Mesendoderm (in vitro differentiated cells): Measurements from ENCODE around the gene MESD.

Source experiments
- DNase-seq: peaks from one replicate; pipeline ENCODE4 v3.0.0; 2013
- H2AK5ac ChIP-seq: 2 replicates; pipeline ENCODE4 v1.6.1; 2013; ENCODE audit warnings: low read length, inconsistent platforms
- H2BK120ac ChIP-seq: 2 replicates; pipeline ENCODE4 v1.6.1; 2013; ENCODE audit warnings: low read depth, mild to moderate bottlenecking, low read length, moderate library complexity, mixed read lengths
- H2BK15ac ChIP-seq: replicated peaks from 2 replicates; pipeline ENCODE4 v1.6.1; 2013; ENCODE audit warnings: low read depth, mild to moderate bottlenecking, moderate library complexity
- H2BK5ac ChIP-seq: 2 replicates; pipeline ENCODE4 v1.6.1; 2013; ENCODE audit warnings: low read length, inconsistent platforms
- H3K18ac ChIP-seq: 2 replicates; pipeline ENCODE4 v1.6.1; 2013; ENCODE audit warnings: mild to moderate bottlenecking, low read length, mixed read lengths
- H3K23ac ChIP-seq: one replicate; pipeline ENCODE4 v1.6.1; 2013; ENCODE audit warnings: low read length
- H3K27ac ChIP-seq: 2 replicates; pipeline ENCODE4 v1.5.1; 2013; ENCODE audit warnings: low read depth, mild to moderate bottlenecking, inconsistent platforms, low read length, moderate library complexity
- H3K27me3 ChIP-seq: 2 replicates; pipeline ENCODE4 v1.6.1; 2013; ENCODE audit warnings: low read length, control low read depth, mild to moderate bottlenecking, inconsistent platforms; ENCODE audit not compliant: insufficient read depth, poor library complexity
- H3K36me3 ChIP-seq: 2 replicates; pipeline ENCODE4 v1.6.1; 2013; ENCODE audit warnings: low read length, inconsistent platforms; ENCODE audit not compliant: control insufficient read depth, insufficient read depth
- H3K4ac ChIP-seq: one replicate; pipeline ENCODE4 v1.6.1; 2013; ENCODE audit warnings: low read depth, mild to moderate bottlenecking, low read length, moderate library complexity
- H3K4me1 ChIP-seq: 2 replicates; pipeline ENCODE4 v1.6.1; 2013; ENCODE audit warnings: low read depth, low read length, inconsistent platforms; ENCODE audit not compliant: control insufficient read depth
- H3K4me2 ChIP-seq: 2 replicates; pipeline ENCODE4 v1.6.1; 2013; ENCODE audit warnings: low read length
- H3K4me3 ChIP-seq: 2 replicates; pipeline ENCODE4 v1.5.1; 2013; ENCODE audit warnings: mild to moderate bottlenecking, low read length
- H3K56ac ChIP-seq: one replicate; pipeline ENCODE4 v1.6.1; 2013; ENCODE audit warnings: low read length
- H3K79me1 ChIP-seq: 2 replicates; pipeline ENCODE4 v1.6.1; 2013; ENCODE audit warnings: low read length, inconsistent platforms
- H3K79me2 ChIP-seq: 2 replicates; pipeline ENCODE4 v1.6.1; 2013; ENCODE audit warnings: mild to moderate bottlenecking, low read length; ENCODE audit not compliant: control insufficient read depth, insufficient read depth
- H3K9ac ChIP-seq: 2 replicates; pipeline ENCODE4 v1.6.1; 2013; ENCODE audit warnings: low read length, inconsistent platforms
- H4K5ac ChIP-seq: one replicate; pipeline ENCODE4 v1.6.1; 2013; ENCODE audit warnings: low read length
- H4K8ac ChIP-seq: one replicate; pipeline ENCODE4 v1.6.1; 2013; ENCODE audit warnings: low read depth, mild to moderate bottlenecking, control low read depth, low read length, moderate library complexity
- WGBS: extraction: QIAGEN DNeasy Blood & Tissue Kit; methylation state at CpG from one replicate; pipeline ENCODE4 v1.1.7; 2013; ENCODE audit warnings: low lambda C conversion rate, missing lambda C conversion rate; ENCODE audit not compliant: insufficient coverage; ENCODE audit errors: extremely low coverage; 5-methylcytosine and 5-hydroxymethylcytosine counted together

MESD gene

GRCh38 chr15:80942746-80943565, 46.7 kb downstream of the MESD start:
- no peaks in the 10 kb centered on the region for H3K36me3 ChIP-seq
- no peak for DNase-seq
- no peak overlapping the region for H2AK5ac ChIP-seq
- H2BK15ac ChIP-seq = no peak overlapping the region
- no peaks in the 10 kb centered on the region for H3K27me3 ChIP-seq
- no peak overlapping the region for H3K56ac ChIP-seq
- H4K8ac ChIP-seq = no peak overlapping the region
- no CpG with 5 or more reads among the region's 16 CpGs for WGBS
- no peaks in the 10 kb centered on the region for H3K79me2 ChIP-seq
- H3K4me2 ChIP-seq = no peak overlapping the region
- no peak overlapping the region for H2BK120ac ChIP-seq
- H3K18ac ChIP-seq = no peak overlapping the region
- no peak overlapping the region for H3K4ac ChIP-seq
- H3K4me3 ChIP-seq = no peak overlapping the region
- H3K9ac ChIP-seq = no peak overlapping the region
- no peaks in the 10 kb centered on the region for H3K79me1 ChIP-seq
- no peak overlapping the region for H3K23ac ChIP-seq
- H4K5ac ChIP-seq = no peak overlapping the region
- no peak overlapping the region for H2BK5ac ChIP-seq
- H3K27ac ChIP-seq = no peak overlapping the region
- H3K4me1 ChIP-seq = no peaks in the 10 kb centered on the region

DNA sequence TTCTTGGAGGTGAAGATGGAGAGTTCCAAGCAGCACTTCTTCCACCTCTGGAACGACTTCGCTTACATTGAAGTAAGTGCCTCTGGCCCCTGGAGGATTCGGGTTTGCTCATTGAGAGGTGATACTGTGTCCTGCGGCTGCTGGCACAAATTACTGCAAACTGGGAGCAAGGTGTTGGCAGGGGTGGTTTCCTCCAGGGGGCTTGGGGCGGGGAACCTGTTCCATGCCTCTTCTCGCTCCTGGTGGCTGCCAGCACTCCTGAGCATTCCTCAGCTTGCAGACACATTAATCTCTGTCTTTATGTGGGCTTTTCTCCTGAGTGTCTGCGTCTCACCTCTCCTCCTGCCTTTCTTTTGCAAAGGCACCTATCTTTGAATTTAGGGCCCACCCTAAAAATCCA, 47.4 kb downstream of the MESD start:
- no peak overlapping the region for H2BK120ac ChIP-seq
- no peak overlapping the region for H3K56ac ChIP-seq
- H3K36me3 ChIP-seq = no peaks in the 10 kb centered on the region
- H4K5ac ChIP-seq = no peak overlapping the region
- no peak overlapping the region for H3K27ac ChIP-seq
- H3K4me1 ChIP-seq = no peaks in the 10 kb centered on the region
- H2BK5ac ChIP-seq = no peak overlapping the region
- no peak for DNase-seq
- no peak overlapping the region for H3K4me2 ChIP-seq
- H3K9ac ChIP-seq = no peak overlapping the region
- no peak overlapping the region for H3K4me3 ChIP-seq
- H3K23ac ChIP-seq = no peak overlapping the region
- no peak overlapping the region for H3K18ac ChIP-seq
- H3K79me2 ChIP-seq = no peaks in the 10 kb centered on the region
- no CpG with 5 or more reads among the region's 7 CpGs for WGBS
- H4K8ac ChIP-seq = no peak overlapping the region
- H2AK5ac ChIP-seq = no peak overlapping the region
- H3K4ac ChIP-seq = no peak overlapping the region
- H2BK15ac ChIP-seq = no peak overlapping the region
- H3K79me1 ChIP-seq = no peaks in the 10 kb centered on the region
- no peaks in the 10 kb centered on the region for H3K27me3 ChIP-seq

- Histone ChIP-seq H3K27ac (no peak overlapping the region), H3K4me2 (no peak overlapping the region), H3K27me3 (no peaks in the 10 kb centered on the region), H3K18ac (no peak overlapping the region), H4K5ac (no peak overlapping the region), H3K4me1 (no peaks in the 10 kb centered on the region), H3K4ac (no peak overlapping the region), H4K8ac (no peak overlapping the region), H2BK5ac (no peak overlapping the region), H3K4me3 (no peak overlapping the region), H3K79me1 (no peaks in the 10 kb centered on the region), H2BK15ac (no peak overlapping the region), H3K9ac (no peak overlapping the region), H3K79me2 (no peaks in the 10 kb centered on the region), H3K56ac (no peak overlapping the region), H3K36me3 (no peaks in the 10 kb centered on the region), H3K23ac (no peak overlapping the region), H2BK120ac (no peak overlapping the region), H2AK5ac (no peak overlapping the region)
- DNase-seq = no peak
- whole genome bisulfite sequencing = no CpG with 5 or more reads among the region's 6 CpGs
Measured at GRCh38 chr15:80940851-80941250, 48.8 kb downstream of the MESD start.

DNA sequence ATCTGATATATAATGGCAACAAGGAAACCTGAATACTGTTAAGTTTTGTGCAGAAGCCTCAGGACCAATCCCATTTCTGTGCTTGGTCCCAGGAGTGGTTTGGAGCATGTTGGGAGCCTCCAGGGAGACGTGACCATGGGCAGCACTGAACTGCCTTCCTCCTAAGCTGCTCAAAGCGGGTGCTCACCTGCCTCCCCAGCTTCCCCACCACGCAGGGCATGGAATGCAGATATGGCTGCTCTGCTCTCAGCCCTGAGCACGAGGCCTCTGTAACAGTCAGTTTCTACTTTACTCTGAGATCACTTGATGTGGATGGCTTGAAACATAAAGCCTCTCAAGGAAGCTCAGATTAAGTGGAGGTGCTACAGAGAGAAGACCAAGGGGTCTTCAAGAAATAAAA, 49.3 kb downstream of the MESD start:
- Histone ChIP-seq H3K9ac (no peak overlapping the region), H4K8ac (no peak overlapping the region), H3K4me3 (no peak overlapping the region), H2BK120ac (no peak overlapping the region), H3K18ac (no peak overlapping the region), H2BK15ac (no peak overlapping the region), H3K79me2 (no peaks in the 10 kb centered on the region), H4K5ac (no peak overlapping the region), H3K23ac (no peak overlapping the region), H3K27me3 (no peaks in the 10 kb centered on the region), H3K4ac (no peak overlapping the region), H3K79me1 (no peaks in the 10 kb centered on the region), H2BK5ac (no peak overlapping the region), H3K4me1 (peaks cover 1% of the 10 kb centered on the region), H3K56ac (no peak overlapping the region), H2AK5ac (no peak overlapping the region), H3K36me3 (no peaks in the 10 kb centered on the region), H3K4me2 (no peak overlapping the region), H3K27ac (no peak overlapping the region)
- no peak for DNase-seq
- WGBS = no CpG with 5 or more reads among the region's 4 CpGs

DNA sequence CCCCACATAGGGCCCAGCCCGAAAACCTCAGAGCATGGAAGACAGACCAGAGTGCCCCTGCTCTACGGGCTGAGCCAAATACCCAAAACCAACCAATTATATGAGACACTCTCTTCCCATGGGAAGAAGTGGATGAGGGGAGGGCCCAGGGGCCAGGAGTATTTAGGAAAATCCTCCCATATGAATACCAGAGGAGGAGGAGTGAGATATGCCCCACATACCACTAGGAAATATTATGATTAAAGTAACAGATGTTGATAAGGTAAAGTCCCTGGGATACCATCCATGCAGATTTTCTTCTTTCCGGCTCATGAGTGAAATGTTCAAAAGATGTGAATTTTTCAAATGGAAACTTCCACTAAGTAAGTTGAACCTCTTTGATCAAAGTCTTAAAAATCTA, 50.4 kb downstream of the MESD start:
- Histone ChIP-seq H3K4ac (no peak overlapping the region), H3K4me3 (no peak overlapping the region), H3K27ac (no peak overlapping the region), H2BK120ac (no peak overlapping the region), H3K9ac (no peak overlapping the region), H3K4me2 (no peak overlapping the region), H3K79me2 (no peaks in the 10 kb centered on the region), H3K27me3 (no peaks in the 10 kb centered on the region), H3K56ac (no peak overlapping the region), H3K4me1 (peaks cover 10% of the 10 kb centered on the region), H2AK5ac (no peak overlapping the region), H3K18ac (no peak overlapping the region), H3K79me1 (no peaks in the 10 kb centered on the region), H3K36me3 (no peaks in the 10 kb centered on the region), H2BK15ac (no peak overlapping the region), H2BK5ac (no peak overlapping the region), H3K23ac (no peak overlapping the region), H4K8ac (no peak overlapping the region), H4K5ac (no peak overlapping the region)
- no peak for DNase-seq
- WGBS = no CpG with 5 or more reads among the region's 3 CpGs

DNA sequence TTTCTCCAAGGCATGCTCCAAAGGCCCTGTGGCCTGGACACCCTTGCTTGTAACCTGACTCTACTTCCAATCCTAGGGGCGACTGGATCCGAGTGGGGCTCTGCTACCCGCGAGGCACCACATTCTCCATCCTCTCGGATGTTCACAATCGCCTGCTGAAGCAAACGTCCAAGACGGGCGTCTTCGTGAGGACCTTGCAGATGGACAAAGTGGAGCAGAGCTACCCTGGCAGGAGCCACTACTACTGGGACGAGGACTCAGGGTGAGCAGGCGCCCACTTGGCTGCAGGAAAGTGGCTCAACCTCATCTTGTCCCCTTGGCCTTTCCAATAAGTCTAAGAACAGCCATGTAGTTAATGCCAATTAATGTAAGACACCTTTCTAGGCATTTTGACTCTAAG, 51.9 kb downstream of the MESD start:
- Histone ChIP-seq H3K18ac (no peak overlapping the region), H3K56ac (no peak overlapping the region), H3K9ac (no peak overlapping the region), H3K4ac (no peak overlapping the region), H2BK5ac (no peak overlapping the region), H3K36me3 (no peaks in the 10 kb centered on the region), H2BK120ac (no peak overlapping the region), H4K8ac (no peak overlapping the region), H3K4me1 (peaks cover 10% of the 10 kb centered on the region), H3K4me3 (no peak overlapping the region), H2AK5ac (no peak overlapping the region), H3K27ac (no peak overlapping the region), H4K5ac (no peak overlapping the region), H2BK15ac (no peak overlapping the region), H3K23ac (no peak overlapping the region), H3K79me1 (no peaks in the 10 kb centered on the region), H3K4me2 (no peak overlapping the region), H3K27me3 (no peaks in the 10 kb centered on the region), H3K79me2 (no peaks in the 10 kb centered on the region)
- no peak for DNase-seq
- WGBS = no CpG with 5 or more reads among the region's 12 CpGs
